BLaER1 (cell line): ENCODE data around the gene LCK.
A peak's percentile ranks its signal among the peaks of the same experiment; 100 is the strongest.
"Not testable (repeated sequence)": the region's sequence is repeated elsewhere in the genome, so short reads cannot be mapped to it uniquely, and the experiment has no call there.

Source experiments
- H3K27ac ChIP-seq: shearing (Covaris generic); formaldehyde crosslinking; 2 replicates; pipeline ENCODE4 v1.8.1; 2022
- H3K27me3 ChIP-seq: shearing (Covaris generic); formaldehyde crosslinking; 2 replicates; pipeline ENCODE4 v1.8.1; 2022
- H3K36me3 ChIP-seq: shearing (Covaris generic); formaldehyde crosslinking; 2 replicates; pipeline ENCODE4 v1.8.1; 2022
- H3K4me1 ChIP-seq: shearing (Covaris generic); formaldehyde crosslinking; 2 replicates; pipeline ENCODE4 v1.8.1; 2022
- H3K4me2 ChIP-seq: shearing (Covaris generic); formaldehyde crosslinking; 2 replicates; pipeline ENCODE4 v1.8.1; 2022
- H3K4me3 ChIP-seq: shearing (Covaris generic); formaldehyde crosslinking; 2 replicates; pipeline ENCODE4 v1.8.1; 2022
- H3K9ac ChIP-seq: shearing (Covaris generic); formaldehyde crosslinking; 2 replicates; pipeline ENCODE4 v1.8.1; 2022
- H3K9me3 ChIP-seq: shearing (Covaris generic); formaldehyde crosslinking; 2 replicates; pipeline ENCODE4 v1.8.1; 2022
- H4K20me1 ChIP-seq: shearing (Covaris generic); formaldehyde crosslinking; 2 replicates; pipeline ENCODE4 v1.8.1; 2022
- Cebpa-rat ChIP-seq: shearing (Covaris generic); IDR thresholded peaks from 2 replicates; pipeline ENCODE4 v1.8.1; 2022

LCK gene

DNA sequence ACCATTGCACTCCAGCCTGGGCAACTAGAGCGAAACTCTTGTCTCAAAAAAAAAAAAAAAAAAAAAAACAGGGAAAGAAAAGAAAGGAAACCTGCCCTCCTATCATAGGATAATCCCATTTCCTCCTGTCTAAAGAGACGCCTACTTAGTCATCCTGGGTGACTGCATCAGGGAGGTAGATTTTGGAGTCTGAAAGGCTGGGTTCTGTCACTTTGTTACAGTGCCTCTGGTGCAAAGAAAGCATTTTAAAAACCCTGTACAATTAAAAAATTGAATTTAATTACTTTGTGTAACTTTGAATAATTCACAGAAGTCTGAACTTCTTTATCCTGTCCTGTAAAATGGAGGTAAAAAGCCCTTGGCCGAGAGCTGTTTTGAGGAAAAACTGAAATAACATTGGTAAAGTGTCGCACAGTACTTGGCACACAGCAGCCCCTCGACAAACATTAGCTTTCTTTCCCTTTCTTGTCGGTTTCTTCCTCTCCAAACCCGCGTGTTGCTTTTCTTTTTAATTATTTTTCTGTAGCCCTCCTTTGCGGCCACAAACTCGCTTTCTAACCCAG lies 40.2 kb downstream of the LCK start:
- Histone ChIP-seq H3K4me1 (peaks cover 51% of the 10 kb centered on the region), H3K36me3 (peaks cover 22% of the 10 kb centered on the region), H3K4me3 (peak overlapping the region; percentile 85), H3K9me3 (no peaks in the 10 kb centered on the region), H3K27ac (peak overlapping the region; percentile 81), H3K9ac (peak overlapping the region; percentile 85), H3K4me2 (peak overlapping the region; percentile 40), H3K27me3 (no peaks in the 10 kb centered on the region), H4K20me1 (peaks cover 16% of the 10 kb centered on the region; the same call in 1 of the 2 replicates)
- no peak for TF ChIP-seq Cebpa-rat

DNA sequence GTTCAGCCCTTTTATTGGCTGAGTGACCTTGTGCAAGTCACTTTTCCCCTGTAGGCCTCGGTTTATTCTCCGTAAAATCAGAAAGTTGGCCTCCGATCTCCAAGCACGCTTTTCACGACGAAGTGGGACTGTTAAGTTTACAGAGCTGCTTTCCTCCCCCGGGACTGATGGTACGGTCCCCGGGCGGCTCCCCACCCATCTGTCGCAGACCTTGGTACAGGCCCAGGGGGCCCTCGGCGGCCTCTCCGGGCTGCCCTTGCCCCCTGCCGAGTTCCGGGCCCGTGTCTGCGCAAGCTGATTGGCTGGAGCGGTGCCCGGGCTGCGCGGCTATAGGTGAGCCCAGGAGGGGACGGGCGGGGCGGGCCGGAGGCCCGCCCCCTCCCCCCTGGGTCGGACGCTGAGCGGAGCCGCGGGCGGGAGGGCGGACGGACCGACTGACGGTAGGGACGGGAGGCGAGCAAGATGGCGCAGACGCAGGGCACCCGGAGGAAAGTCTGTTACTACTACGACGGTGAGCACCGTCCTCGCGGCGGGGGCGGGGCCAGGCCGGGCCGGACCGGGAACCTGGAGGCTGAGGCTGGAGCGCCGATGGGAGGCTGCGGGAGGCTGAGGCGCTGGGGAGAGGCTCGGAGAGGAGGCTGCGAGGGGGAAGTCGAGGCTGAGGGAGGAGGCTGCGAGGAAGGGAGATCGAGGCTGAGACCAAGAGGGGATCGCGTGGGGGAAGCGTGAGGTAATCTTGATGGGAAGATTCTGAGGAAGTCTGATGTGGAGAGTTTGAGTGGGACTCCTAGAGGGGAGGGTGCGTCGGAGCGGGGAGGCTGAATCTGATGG lies 40.9 kb downstream of the LCK start, which contains the start of gene HDAC1:
HDAC1 (plus strand) TSS at position 376 of the 831 bp plus-strand sequence; CDS start at position 463, 87 bp downstream.
- Histone ChIP-seq H3K9me3 (0 out of 2 replicates have a peak, but pooled peaks cover 2% of the 10 kb centered on the region), H3K27ac (peak within 1 kb of the TSS; percentile 81), H3K4me2 (peak within 1 kb of the TSS; percentile 74), H3K4me1 (peaks cover 58% of the 10 kb centered on the region), H4K20me1 (peaks cover 23% of the 10 kb centered on the region; the same call in 1 of the 2 replicates), H3K27me3 (no peaks in the 10 kb centered on the region), H3K4me3 (peak within 1 kb of the TSS; percentile 85), H3K36me3 (peaks cover 27% of the 10 kb centered on the region), H3K9ac (peak within 1 kb of the TSS; percentile 85)
- TF ChIP-seq Cebpa-rat = no peak

DNA sequence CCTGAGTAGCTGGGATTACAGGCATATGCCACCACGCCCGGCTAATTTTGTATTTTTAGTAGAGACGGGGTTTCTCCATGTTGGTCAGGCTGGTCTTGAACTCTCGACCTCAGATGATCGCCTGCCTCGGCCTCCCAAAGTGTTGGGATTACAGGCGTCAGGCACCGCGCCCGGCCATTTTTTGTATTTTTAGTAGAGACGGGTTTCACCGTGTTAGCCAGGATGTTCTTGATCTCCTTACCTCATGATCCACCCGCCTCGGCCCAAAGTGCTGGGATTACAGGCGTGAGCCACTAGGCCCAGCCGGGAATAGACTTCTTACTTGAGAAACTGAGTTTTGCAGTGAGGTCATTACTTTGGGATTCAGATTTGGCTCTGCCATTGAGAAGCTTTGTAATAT lies 47.1 kb downstream of the LCK start:
- H3K9ac ChIP-seq = not testable (repeated sequence)
- Histone ChIP-seq H4K20me1 (peaks cover 77% of the 10 kb centered on the region), H3K36me3 (peaks cover 87% of the 10 kb centered on the region)

DNA sequence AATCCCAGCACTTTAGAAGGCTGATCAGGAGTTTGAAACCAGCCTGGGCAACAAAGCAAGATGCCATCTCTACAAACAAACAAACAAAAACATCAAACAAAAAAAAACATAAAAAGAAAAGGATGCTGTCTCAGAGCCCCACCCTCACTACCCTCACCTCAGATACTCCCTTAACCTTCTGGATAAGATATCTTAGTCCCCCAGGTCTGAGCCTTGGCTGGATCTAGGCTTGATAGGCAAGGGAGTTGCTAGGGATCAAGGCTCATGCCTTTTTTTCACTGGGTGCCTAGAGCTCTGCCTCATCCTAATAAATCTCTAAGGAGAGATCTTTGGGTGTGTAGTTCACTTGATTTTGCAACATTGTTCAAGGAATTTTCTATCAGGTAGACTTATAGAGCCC lies 48.3 kb downstream of the LCK start:
- H3K9ac ChIP-seq = no peak overlapping the region
- H3K4me2 ChIP-seq = no peak overlapping the region
- peaks cover 46% of the 10 kb centered on the region for H3K4me1 ChIP-seq
- no peak for TF ChIP-seq Cebpa-rat
- H3K27me3 ChIP-seq = no peaks in the 10 kb centered on the region
- peaks cover 15% of the 10 kb centered on the region for H3K9me3 ChIP-seq
- peaks cover 75% of the 10 kb centered on the region for H4K20me1 ChIP-seq
- H3K27ac ChIP-seq = no peak overlapping the region
- no peak overlapping the region for H3K4me3 ChIP-seq
- peaks cover 97% of the 10 kb centered on the region for H3K36me3 ChIP-seq

More for the DNA sequence above, 47.1 kb downstream of the LCK start:
- not testable (repeated sequence) for H3K27me3 ChIP-seq, H3K4me3 ChIP-seq, H3K27ac ChIP-seq, H3K9me3 ChIP-seq, H3K4me2 ChIP-seq
- H3K4me1 ChIP-seq = peaks cover 57% of the 10 kb centered on the region

DNA sequence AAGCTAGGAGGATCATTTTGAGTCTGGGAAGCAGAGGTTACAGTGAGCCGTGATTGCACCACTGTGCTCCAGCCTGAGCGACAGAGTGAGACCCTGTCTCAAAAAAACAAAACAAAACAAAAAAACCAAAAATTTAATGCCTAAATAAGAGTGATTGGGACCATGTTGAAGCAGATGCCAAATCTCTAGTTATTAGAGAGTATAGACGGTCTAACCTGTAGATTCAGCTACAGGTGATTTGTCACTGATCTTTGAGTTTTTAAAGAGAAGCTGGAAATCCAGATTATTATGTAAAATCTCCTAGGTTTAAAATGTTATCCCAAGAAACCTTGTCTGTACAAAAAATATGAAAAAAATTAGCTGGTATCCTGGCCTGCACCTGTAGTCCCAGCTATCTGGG lies 52.3 kb downstream of the LCK start:
- Histone ChIP-seq H3K4me1 (peaks cover 18% of the 10 kb centered on the region; the same call in 1 of the 2 replicates), H3K9ac (no peak overlapping the region), H3K27ac (no peak overlapping the region), H3K4me3 (no peak overlapping the region), H3K27me3 (no peaks in the 10 kb centered on the region), H3K4me2 (no peak overlapping the region), H3K9me3 (peaks cover 24% of the 10 kb centered on the region), H4K20me1 (peaks cover 78% of the 10 kb centered on the region), H3K36me3 (peaks cover 96% of the 10 kb centered on the region)
- TF ChIP-seq Cebpa-rat = no peak

DNA sequence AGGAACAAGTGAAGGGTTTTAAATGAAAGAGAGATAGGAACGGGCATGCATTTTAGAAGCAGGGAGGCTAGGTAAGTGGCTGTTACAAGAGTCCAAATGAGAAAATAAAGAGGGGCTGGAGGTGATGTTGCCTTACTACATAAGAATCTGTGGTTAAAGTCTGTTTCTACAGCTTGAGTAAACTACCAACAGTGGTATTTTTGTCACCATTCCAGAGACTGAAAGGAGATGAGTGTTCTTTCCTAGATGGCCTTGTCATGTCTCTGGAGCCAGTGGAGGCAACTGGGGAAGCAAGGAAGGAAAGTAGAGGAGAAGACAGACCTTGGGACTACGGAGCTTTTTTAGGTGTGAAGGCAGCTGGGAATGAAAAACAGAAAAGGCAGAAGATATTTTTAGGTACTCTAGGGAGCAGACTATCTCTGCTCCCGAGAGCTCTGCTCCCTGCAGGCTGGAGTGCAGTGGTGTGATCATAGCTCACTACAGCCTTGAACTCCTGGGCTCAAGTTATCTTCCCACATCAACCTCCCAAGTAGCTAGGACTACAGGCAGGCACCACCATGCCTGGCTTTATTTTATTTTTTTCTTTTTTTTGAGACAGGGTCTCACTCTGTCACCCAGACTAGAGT lies 53.0 kb downstream of the LCK start:
- Histone ChIP-seq H3K9ac (no peak overlapping the region), H3K27me3 (no peaks in the 10 kb centered on the region), H3K4me1 (peaks cover 12% of the 10 kb centered on the region; the same call in 1 of the 2 replicates), H4K20me1 (peaks cover 77% of the 10 kb centered on the region), H3K36me3 (peaks cover 96% of the 10 kb centered on the region), H3K27ac (no peak overlapping the region), H3K4me2 (no peak overlapping the region), H3K4me3 (no peak overlapping the region), H3K9me3 (peaks cover 24% of the 10 kb centered on the region)
- no peak for TF ChIP-seq Cebpa-rat

DNA sequence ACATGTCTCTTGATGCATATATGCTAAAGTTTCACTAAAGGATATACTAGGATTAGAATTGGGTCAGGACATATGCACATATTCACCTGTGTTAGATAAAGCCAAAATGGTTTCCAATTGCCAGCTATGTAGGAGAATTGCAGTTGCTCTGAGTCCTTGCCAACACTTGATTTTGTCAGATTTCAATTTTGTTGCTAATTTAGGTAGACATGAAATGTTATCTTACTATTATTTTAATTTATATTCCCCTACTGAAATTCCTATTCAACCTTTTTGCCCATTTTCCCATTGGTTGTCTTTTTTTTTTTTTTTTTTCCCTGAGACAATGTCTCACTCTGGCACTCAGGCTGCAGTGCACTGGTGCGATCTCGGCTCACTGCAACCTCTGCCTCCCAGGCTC lies 54.2 kb downstream of the LCK start:
- H3K36me3 ChIP-seq = peaks cover 96% of the 10 kb centered on the region
- no peak overlapping the region for H3K4me2 ChIP-seq
- no peak for TF ChIP-seq Cebpa-rat
- no peak overlapping the region for H3K9ac ChIP-seq
- H3K4me3 ChIP-seq = no peak overlapping the region
- no peak overlapping the region for H3K27ac ChIP-seq
- peaks cover 77% of the 10 kb centered on the region for H4K20me1 ChIP-seq
- H3K27me3 ChIP-seq = no peaks in the 10 kb centered on the region
- H3K4me1 ChIP-seq = peaks cover 18% of the 10 kb centered on the region
- peaks cover 24% of the 10 kb centered on the region for H3K9me3 ChIP-seq

DNA sequence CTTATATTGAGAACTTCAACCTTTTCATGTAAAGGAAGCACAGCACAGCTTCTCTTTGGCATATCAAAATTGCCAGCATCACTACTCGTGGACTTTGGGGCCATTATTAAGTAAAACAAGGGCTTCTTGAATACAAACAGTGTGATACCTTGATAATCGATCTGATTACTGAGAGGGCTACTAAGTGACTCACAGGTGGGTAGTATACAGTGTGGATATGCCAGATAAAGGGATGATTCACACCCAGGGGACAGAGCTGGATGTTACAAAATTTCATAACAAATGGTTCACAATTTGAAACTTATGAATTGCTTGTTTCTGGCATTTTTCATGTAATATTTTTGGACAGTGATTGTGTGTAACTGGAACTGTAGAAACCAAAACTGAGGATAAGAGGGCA lies 56.3 kb downstream of the LCK start:
- Histone ChIP-seq H3K27ac (no peak overlapping the region), H3K27me3 (no peaks in the 10 kb centered on the region)

DNA sequence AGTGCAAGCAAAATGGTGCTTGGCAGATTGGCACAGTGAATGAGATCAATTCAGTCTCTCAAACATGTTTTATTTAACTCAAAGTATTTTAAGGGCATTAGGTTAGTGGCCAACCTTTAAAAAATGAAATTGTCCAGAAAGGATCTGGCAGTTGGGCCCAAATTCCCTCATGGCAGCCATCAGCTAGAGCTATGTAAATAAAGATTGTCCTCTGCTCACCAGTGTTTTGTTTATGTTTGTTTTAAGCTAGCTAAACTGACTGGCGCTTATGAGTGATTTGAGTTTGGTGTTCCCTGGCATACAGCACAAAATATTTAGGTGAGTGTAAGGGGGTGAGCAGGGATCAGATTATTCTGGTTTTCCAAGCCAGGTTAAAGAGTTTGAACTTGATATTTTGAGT lies 58.9 kb downstream of the LCK start:
- no peak for TF ChIP-seq Cebpa-rat
- H3K4me2 ChIP-seq = 0 out of 2 replicates have a peak overlapping the region, but pooled peaks have one; percentile 1

More for the DNA sequence above, 56.3 kb downstream of the LCK start:
- Histone ChIP-seq H3K4me3 (no peak overlapping the region), H3K9ac (no peak overlapping the region), H3K36me3 (peaks cover 79% of the 10 kb centered on the region), H4K20me1 (peaks cover 77% of the 10 kb centered on the region), H3K9me3 (peaks cover 24% of the 10 kb centered on the region), H3K4me1 (peaks cover 32% of the 10 kb centered on the region), H3K4me2 (no peak overlapping the region)
- TF ChIP-seq Cebpa-rat = no peak

More for the DNA sequence above, 58.9 kb downstream of the LCK start:
- Histone ChIP-seq H3K9me3 (peaks cover 8% of the 10 kb centered on the region; the same call in 1 of the 2 replicates), H3K27ac (peak overlapping the region; percentile 37; the same call in 1 of the 2 replicates), H3K9ac (no peak overlapping the region), H3K36me3 (peaks cover 72% of the 10 kb centered on the region), H3K4me3 (no peak overlapping the region), H3K27me3 (no peaks in the 10 kb centered on the region), H4K20me1 (peaks cover 81% of the 10 kb centered on the region), H3K4me1 (peaks cover 43% of the 10 kb centered on the region)
